Gastrocnemius medialis (tissue), 4 donors: ENCODE data around the gene HOXA6. TPM values are rescaled to one million over a fixed set of nuclear protein-coding genes. Genes with fewer than 3 reads are reported as not detected.

Experiments used
- ATAC-seq, 2 donors: fragments of 150-250 bp; one replicate each; pipeline ENCODE4 v1.9.1; 2016
- DNase-seq, 2 donors: peaks; one replicate each; pipeline ENCODE4 v3.0.0-alpha.2; 2019
- H3K27ac ChIP-seq, 4 donors: fragments of 200-600 bp; sonication (generic); 1 replicate in 1 of 4; 2 replicates in 3 of 4; pipeline ENCODE4 v1.5.1; 2016 to 2018; ENCODE audit warnings: mild to moderate bottlenecking in 2 of 4, moderate library complexity in 1 of 4
- H3K27me3 ChIP-seq, 3 donors: fragments of 200-600 bp; sonication (generic) in 2 of 3; 1 replicate in 1 of 3; 2 replicates in 2 of 3; pipeline versions ENCODE4 v1.5.1 to v1.6.0; 2016 to 2019; ENCODE audit warnings: mild to moderate bottlenecking in 1 of 3, moderate library complexity in 1 of 3
- H3K36me3 ChIP-seq, 2 donors: fragments of 200-600 bp; sonication (generic) in 1 of 2; one replicate each; pipeline ENCODE4 v1.5.1; 2017 to 2018
- H3K4me1 ChIP-seq, 2 donors: fragments of 200-600 bp; sonication (generic) in 1 of 2; one replicate each; pipeline ENCODE4 v1.5.1; 2016 to 2017; ENCODE audit warnings: mild to moderate bottlenecking in 2 of 2
- H3K4me3 ChIP-seq, 4 donors: fragments of 200-600 bp; sonication (generic) in 3 of 4; 1 replicate in 1 of 4; 2 replicates in 3 of 4; pipeline ENCODE4 v1.5.1; 2016 to 2019; ENCODE audit warnings: mild to moderate bottlenecking in 2 of 4
- H3K9me3 ChIP-seq, 3 donors: fragments of 200-600 bp; sonication (generic) in 2 of 3; 1 replicate in 1 of 3; 2 replicates in 2 of 3; pipeline ENCODE4 v1.5.1; 2016 to 2019
- CTCF ChIP-seq, 5 experiments: fragments of 450-650 bp in 3 of 5; fragments of 200-600 bp in 2 of 5; sonication (generic) in 2 of 5; IDR thresholded peaks in 4 of 5; conservative IDR thresholded peaks in 1 of 5; 1 replicate in 4 of 5; 2 replicates in 1 of 5; pipeline ENCODE4 v1.5.1; 2016 to 2019; ENCODE audit warnings: antibody characterized with exemption in 5 of 5, mild to moderate bottlenecking in 3 of 5, moderate library complexity in 3 of 5
- POLR2A ChIP-seq, 2 donors: fragments of 450-650 bp; IDR thresholded peaks; one replicate each; pipeline ENCODE4 v1.6.1; 2017; ENCODE audit warnings: antibody characterized with exemption in 2 of 2, mild to moderate bottlenecking in 2 of 2, moderate library complexity in 2 of 2
- in situ Hi-C, 4 donors: fragments of 200-750 bp; cut with MboI; loops; one replicate each; pipeline versions ENCODE4 v1.15.0 to v1.8.0; 2017; ENCODE audit warnings: low sequenced_read_pairs in 4 of 4
- intact Hi-C: fragments of 100-400 bp; cut with DNase I; formaldehyde crosslinking; loops from one replicate; pipeline ENCODE4 v1.15.1; 2023; ENCODE audit warnings: low total_unique reads
- total RNA-seq, 4 donors: library from RNA; depleted of rRNA; stranded (reverse); fragments of >200 nt; gene quantifications; one replicate each; pipeline versions ENCODE4 v1.1.0 to v1.2.3, GENCODE V29; 2016

HOXA6 gene
- total RNA-seq, 4 donors from 2014 or later: 2.6 to 5.6 (median 4.2) TPM

- no peaks in the 10 kb centered on the region for H3K9me3 ChIP-seq
- in situ Hi-C loops: loop anchor here in 3 of 4 donors (10.0 to 25.0 kb wide), 5 partner anchors 902 to 1423 kb away; partner anchors contain the start of gene CREB5 (in 1 of the 3)
- peak; percentile 82 to 84 for TF ChIP-seq POLR2A (IDR thresholded peaks at IDR 0.05)
- TF ChIP-seq CTCF (IDR thresholded peaks at IDR 0.05 in 4 of 5, conservative IDR thresholded peaks at IDR 0.05 in 1 of 5): no peak
- peak; percentile 69 to 81 for ATAC-seq
- peak within 1 kb of the TSS; percentile 61 to 92 (median 70) for H3K4me3 ChIP-seq
- H3K4me1 ChIP-seq: peaks cover 30 to 48% of the 10 kb centered on the region in 2 donors
- H3K36me3 ChIP-seq: no peaks in the 10 kb centered on the region
- peak within 1 kb of the TSS; percentile 90 to 99 (median 95) for H3K27ac ChIP-seq
- intact Hi-C loops: loop anchor here (5.0 to 10.0 kb wide), 2 partner anchors 1227 to 1440 kb away; partner anchors contain the start of gene CREB5
- peaks cover 0 to 8% (median 3%) of the 10 kb centered on the region in 3 donors for H3K27me3 ChIP-seq
- DNase-seq: peak; percentile 90 to 93
These were observed 37.7 kb upstream of the HOXA6 start, which contains the start of gene HOXA11 for GRCh38 chr7:27185013-27185853. Gene HOXA11, minus strand, starts transcription at chr7:27185232. Its CDS starts 88 bp downstream, at chr7:27185144.

GRCh38 chr7:27184337-27185012 is 36.9 kb upstream of the HOXA6 start:
- Histone ChIP-seq H3K4me1 (peaks cover 27 to 46% of the 10 kb centered on the region in 2 donors), H3K4me3 (peak overlapping the region; percentile 61 to 92 (median 70)), H3K27ac (peak overlapping the region; percentile 90 to 99 (median 95)), H3K36me3 (no peaks in the 10 kb centered on the region), H3K27me3 (peaks cover 0 to 8% (median 3%) of the 10 kb centered on the region in 3 donors), H3K9me3 (no peaks in the 10 kb centered on the region)
- in situ Hi-C loops (loop anchor here in 3 of 4 donors (10.0 to 25.0 kb wide), 5 partner anchors 903 to 1422 kb away; partner anchors contain the start of gene CREB5 (in 1 of the 3)), intact Hi-C loops (loop anchor here (5.0 to 10.0 kb wide), 2 partner anchors 1228 to 1440 kb away; partner anchors contain the start of gene CREB5)
- ATAC-seq (peak; percentile 10 to 14), DNase-seq (peak in 1 of 2 donors; percentile 65)
- TF ChIP-seq POLR2A (IDR thresholded peaks at IDR 0.05) (peak in 1 of 2 donors; percentile 30), CTCF (IDR thresholded peaks at IDR 0.05 in 4 of 5, conservative IDR thresholded peaks at IDR 0.05 in 1 of 5) (no peak)

- Histone ChIP-seq H3K36me3 (no peaks in the 10 kb centered on the region), H3K4me1 (peaks cover 22 to 39% of the 10 kb centered on the region in 2 donors), H3K27ac (peak overlapping the region; percentile 90 to 99 (median 95)), H3K4me3 (peak overlapping the region; percentile 61 to 92 (median 70)), H3K27me3 (peaks cover 0 to 8% (median 3%) of the 10 kb centered on the region in 3 donors), H3K9me3 (no peaks in the 10 kb centered on the region)
- intact Hi-C loops (loop anchor here (10.0 kb wide), 1 partner anchor 1441 kb away; no protein-coding TSS in a partner anchor), in situ Hi-C loops (loop anchor here in 3 of 4 donors (10.0 to 25.0 kb wide), 5 partner anchors 903 to 1422 kb away; partner anchors contain the start of gene CREB5 (in 1 of the 3))
- ATAC-seq (no peak), DNase-seq (peak in 1 of 2 donors; percentile 39)
- no peak for TF ChIP-seq CTCF (IDR thresholded peaks at IDR 0.05 in 4 of 5, conservative IDR thresholded peaks at IDR 0.05 in 1 of 5)
- no peak for TF ChIP-seq POLR2A (IDR thresholded peaks at IDR 0.05)
These were observed 36.2 kb upstream of the HOXA6 start for GRCh38 chr7:27183682-27184336.
